GM19035 (cell line): Measurements from ENCODE around the gene LRWD1.
"Not testable (repeated sequence)": the region's sequence is repeated elsewhere in the genome, so short reads cannot be mapped to it uniquely, and the experiment has no call there.

Experiments used
- ATAC-seq: cut with Tn5 transposase; IDR thresholded peaks from one replicate; pipeline ENCODE4 v1.9.1; 2021; ENCODE audit not compliant: unreplicated experiment

The LRWD1 gene

GRCh38 chr7:102494026-102494425 lies 29.2 kb downstream of the LRWD1 start:
- peak; percentile 14 for ATAC-seq

DNA sequence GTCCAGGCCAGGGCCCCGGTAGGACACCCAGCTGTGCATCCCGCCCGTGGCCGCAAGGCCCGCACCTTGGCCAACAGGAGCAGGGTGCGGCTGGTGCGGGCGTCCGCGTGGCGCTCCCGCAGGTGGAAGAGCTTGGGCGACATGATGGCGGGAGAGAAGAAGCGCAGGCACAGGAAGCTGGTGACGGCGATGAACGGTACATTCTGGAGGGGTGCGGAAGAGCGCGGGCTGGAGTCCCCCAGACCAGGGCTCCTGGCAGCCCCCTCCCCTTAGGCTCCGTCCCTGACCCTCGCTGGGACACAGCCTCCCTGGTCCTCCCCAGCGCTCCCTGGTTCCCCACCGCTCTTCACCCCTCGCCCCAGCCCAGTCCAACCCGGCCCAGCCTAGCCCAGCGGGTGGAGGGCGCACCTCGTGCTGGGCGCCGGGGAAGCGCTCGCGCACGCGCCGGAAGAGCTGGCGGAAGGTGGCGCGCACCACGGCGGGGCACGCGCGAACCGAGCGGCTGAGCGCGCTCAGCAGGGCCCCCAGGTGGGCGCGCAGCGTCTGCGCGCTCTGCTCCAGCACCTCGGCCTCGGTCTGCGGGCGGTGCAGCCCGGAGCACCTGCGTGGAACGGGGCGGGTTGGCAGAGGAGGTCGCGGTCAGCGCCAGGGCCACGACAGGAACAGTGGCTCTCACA lies 29.8 kb downstream of the LRWD1 start:
- peak; percentile 67 for ATAC-seq

DNA sequence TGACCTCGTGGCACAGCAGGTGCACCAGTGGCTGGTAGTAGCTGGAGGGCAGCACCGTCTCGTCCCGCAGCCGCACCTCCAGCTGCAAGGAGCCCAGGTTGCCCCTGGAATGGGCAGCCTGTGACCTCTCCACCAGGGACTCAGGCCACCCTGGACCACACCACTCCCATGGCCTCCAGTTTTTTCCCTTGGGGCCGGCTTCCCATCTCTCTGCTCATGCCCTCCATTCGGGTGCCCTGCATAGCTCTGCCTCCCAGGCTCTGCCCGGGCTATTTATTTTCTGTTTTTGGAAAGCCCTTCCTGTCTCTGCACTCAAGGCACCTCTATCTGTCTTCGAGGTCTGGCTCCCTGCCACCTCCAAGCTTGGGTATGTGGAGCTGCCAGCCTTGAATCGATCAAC lies 32.1 kb downstream of the LRWD1 start:
- not testable (repeated sequence) for ATAC-seq

GRCh38 chr7:102497308-102497707 lies 32.5 kb downstream of the LRWD1 start:
- ATAC-seq: not testable (repeated sequence)

DNA sequence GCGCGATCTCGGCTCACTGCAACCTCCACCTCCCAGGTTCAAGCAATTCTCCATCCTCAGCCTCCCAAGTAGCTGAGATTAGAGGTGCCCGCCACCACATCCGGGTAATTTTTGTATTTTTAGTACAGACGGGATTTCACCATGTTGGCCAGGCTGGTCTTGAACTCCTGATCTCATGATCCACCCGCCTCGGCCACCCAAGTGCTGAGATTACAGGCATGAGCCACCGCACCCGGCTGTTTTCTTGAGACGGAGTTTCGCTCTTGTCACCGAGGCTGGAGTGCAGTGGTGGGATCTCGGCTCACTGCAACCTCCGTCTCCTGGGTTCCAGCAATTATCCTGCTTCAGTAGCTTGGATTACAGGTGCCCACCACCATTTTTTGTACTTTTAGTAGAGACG lies 33.5 kb downstream of the LRWD1 start:
- not testable (repeated sequence) for ATAC-seq

- ATAC-seq: not testable (repeated sequence)
These were observed 38.4 kb downstream of the LRWD1 start for GRCh38 chr7:102503141-102503540.

DNA sequence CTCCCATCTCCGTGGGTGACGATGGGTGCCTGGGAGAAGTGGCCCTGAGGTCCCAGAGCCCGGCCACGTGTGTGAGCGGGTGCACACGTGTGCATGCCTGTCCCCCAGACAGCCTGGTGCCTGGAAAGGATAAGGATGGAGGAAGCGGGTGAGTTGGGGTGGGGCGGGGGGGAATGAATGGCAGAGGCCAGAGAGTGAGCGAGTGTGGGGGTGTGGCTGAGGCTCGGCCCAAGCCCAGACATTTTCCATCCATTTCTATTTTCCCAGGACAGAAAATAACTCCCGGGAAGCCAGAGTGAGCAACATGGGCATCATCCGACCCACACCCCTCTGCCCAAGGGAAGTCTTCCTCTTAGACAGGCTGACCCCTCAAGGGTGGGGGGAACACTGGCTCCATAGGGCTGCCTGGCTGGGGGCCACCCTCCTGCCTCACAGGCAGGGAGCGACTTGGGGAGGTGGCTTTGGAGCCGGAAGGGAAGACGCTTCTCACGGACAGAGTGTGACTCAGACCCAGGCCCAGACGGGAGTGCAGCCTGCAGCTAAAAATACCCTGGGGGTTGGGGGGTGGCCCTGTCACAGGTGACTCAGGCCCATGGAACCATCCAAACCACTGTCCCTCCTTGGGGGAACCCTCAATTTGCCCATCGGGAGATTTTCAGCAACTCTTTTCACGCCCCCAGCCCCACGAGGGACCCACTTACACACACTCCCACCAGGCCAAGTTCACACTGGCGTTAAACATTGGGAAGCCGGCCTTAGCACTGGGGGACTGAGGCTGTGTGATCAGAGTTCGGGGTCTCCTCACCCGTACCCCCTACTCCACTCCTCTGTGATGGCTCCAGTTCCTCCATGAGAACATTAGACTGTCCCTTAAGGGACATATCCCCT lies 40.8 kb downstream of the LRWD1 start:
- not testable (repeated sequence) for ATAC-seq

DNA sequence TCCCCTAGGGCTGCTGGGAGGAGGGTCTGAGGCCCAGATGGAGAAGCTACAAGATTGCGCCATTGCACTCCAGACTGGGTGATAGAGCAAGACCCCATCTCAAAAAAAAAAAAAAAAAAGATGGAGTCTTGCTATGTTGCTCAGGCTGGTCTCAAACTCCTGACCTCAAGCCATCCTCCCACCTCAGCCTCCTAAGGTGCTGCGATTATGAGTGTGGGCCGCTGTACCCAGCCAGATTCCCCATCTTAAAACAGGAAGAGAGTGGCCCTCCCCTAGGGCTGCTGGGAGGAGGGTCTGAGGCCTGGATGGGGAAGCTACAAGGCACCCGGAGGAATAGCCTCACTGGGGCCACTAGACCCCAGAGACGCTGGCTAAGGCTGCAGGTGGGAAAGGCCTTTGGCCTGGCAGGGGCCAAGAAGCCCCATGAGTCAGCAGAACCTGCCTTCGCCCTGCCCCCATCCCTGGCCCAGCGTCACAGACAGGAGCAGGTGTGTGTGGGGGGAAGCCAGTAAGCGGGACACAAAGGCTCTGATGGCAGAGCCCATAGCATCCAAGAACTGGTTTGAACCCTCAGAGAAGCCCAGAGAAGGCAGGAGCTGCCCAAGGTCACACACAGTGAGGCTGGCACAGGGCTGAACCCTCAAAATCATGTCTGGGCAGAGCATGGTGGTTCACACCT lies 42.8 kb downstream of the LRWD1 start:
- ATAC-seq: not testable (repeated sequence)

- not testable (repeated sequence) for ATAC-seq
These were observed 45.8 kb downstream of the LRWD1 start for GRCh38 chr7:102510575-102510974.

DNA sequence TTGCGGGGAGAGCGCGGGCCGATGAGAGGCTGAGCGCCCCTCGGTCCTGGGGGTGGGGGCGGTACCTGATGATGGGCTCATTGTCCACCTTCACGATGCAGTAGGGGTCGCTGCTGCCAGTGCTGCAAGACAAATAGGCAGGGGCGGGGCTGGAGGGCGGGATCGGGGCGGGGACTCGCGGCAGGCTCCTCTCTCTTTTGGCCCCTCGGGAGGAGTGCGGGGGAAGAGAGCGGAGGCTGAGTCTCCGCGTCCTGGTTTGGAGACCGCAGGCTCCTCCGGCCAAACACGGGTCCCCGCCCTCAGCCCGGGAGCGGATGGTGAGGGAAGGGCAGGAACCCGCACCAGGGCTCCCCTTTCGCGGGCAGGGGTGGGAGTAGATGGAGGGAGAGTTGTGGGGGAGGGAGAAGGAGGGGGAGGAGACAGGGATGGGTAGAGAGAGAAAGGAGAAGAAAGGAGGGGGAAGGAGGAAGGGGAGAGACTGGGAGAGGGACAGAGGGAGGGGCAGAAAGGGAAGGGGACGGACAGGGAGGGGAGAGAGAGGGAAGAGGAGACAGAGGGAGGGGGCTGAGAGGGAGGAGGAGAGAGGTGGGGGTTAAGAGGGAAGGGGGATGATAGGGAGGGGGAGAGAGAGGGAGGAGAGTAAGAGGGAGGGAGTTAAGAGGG lies 47.2 kb downstream of the LRWD1 start:
- not testable (repeated sequence) for ATAC-seq

GRCh38 chr7:102512642-102513221 lies 47.9 kb downstream of the LRWD1 start:
- ATAC-seq: not testable (repeated sequence)

DNA sequence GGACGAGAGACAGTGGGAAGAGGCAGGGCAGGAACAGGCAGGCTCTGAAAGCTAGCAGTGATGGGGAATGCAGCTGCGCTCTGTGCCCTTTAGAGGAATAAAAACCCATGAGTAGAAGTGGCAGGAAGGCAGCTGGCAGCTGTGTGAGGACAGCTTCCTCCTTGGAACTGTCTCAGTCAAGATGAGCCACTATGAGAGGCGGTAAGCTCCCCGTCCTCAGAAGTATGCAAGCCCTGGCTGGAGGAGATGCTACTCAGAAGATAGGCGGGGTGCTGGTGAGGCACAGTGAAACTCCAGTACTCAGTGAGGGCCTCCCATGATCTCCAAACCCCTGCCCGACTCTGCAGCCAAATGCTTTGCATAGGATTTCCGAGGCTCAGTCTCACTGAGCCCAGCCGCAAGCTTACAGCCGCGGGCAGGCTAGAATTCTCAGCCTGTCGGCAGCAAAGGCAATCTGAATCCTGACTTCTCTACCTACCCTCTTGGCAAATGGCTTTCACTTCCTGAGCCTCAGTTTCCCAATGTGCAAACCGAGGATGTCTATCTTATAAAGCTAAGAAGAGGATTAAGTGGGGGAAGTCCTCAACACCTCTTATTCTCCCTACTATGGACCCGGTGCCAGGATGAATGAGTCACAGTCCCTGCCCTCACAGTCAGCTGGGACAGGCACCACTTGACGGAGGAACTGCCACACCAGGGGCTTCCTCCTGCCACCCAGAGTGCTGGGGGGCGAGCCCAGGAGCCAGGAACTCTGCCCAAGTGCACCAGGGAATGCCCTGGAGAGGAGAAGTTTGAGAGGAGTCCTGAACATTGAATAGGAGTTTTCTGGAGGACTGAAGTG lies 50.3 kb downstream of the LRWD1 start:
- peak; percentile 68 for ATAC-seq

GRCh38 chr7:102515889-102516288 lies 51.1 kb downstream of the LRWD1 start:
- ATAC-seq: not testable (repeated sequence)

DNA sequence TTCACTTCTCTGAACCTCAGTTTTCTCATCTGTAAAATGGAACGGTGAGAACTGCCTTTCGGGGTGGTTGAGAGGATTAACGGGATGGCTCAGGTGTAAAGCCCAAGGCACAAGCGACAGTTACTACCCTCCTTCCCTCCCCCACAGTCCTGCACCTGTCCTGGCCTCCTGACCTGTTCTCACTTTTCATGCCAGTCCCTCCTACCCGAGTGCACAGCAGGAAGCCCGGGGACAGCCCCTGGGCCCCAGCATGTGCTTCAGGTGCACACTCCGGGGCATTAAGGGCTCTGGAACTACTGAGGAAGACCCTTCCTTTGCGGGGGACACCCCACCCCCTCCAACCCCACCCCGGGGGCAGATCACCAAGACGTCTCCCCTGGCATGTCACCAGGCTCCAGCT lies 52.2 kb downstream of the LRWD1 start:
- peak; percentile 17 for ATAC-seq

GRCh38 chr7:102517550-102518147 lies 52.9 kb downstream of the LRWD1 start, which contains the start of gene RASA4B:
TSS of gene RASA4B (minus strand) at chr7:102517777. CDS start at chr7:102517710, 67 bp downstream.
- peak; percentile 68 for ATAC-seq

DNA sequence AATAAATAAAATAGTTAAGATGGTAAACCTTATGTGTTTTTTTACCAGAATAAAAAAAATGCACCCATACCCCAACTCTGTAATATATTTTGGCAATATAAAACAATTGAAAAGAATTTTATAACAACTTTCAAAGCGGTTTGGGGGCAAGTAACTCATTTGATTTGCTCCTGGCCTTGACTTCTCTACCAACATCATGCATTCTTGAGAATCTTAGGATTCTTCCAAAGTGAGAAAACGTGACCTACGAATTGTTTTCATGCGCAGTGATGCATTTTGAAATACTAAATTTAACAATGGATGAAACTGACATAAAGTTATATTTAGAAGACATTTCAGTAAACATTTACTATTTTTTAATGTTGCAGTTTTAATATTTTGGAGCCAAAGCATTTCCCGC lies 56.0 kb downstream of the LRWD1 start:
- not testable (repeated sequence) for ATAC-seq
